SK-N-DZ (cell line): Measurements from ENCODE around the gene WASHC2A.
"Not testable (repeated sequence)": the region's sequence is repeated elsewhere in the genome, so short reads cannot be mapped to it uniquely, and the experiment has no call there.

Experiments used
- DNase-seq: peaks from one replicate; pipeline ENCODE4 v3.0.0-alpha.2; 2015; ENCODE audit warnings: low spot score

Gene WASHC2A

DNA sequence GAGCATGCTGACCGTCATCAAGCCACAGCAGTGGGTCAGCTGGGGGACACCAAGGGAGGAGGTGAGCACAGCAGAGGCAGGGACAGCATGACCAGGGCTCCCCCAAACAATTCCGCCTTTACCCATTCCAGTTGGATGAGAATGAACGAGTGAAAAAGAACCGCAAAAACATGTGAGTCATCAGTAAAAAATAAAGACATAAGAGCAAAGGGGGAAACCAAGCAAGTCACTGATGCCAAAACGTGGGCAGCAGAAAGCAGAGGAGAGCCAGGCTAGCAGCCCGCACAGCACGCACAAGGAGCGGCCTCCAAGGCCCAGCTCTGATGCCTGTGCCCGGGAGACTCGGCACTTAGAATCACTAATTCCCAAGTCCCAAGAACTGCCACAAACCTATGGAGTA, 7.8 kb upstream of the WASHC2A start:
- DNase-seq, result not testable (repeated sequence)

DNA sequence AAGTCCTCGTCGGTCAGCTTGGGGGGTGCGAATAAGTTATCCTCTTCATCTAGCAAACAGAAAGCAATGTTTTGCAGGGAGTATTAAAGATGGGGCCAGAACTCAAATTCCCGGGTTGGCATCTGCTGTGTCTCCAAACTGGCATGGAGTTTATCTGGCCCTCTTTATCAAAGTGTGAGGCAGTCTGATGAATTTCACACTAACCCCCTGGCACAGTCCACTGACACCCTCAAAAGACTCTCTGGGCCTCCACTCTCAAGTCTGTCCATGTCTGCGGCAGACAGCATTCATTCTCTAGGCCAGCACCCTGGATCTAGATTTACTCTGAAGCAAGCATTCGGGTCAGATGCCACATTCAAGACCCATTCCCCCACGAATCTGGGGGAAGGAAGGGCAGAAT, 6.2 kb upstream of the WASHC2A start:
- DNase-seq, result not testable (repeated sequence)

DNA sequence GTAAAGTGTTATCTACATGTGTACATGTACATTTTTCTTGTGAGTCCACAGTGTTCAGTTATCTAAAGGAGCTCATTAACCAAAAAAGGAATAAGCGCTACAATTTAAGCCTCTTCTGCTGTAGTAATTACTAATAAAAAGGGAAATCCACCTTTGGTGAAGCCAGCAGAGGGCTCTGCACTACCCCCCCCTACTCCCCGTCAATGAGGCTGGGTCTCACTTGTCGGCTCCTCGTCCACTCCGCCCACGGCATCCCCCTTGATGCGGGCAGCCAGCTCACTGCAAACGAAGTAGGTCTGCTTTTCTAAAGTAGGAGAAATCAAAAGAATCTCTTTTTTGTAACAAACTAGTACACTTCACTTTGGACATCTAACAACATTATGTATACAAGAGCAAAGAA, 4.7 kb upstream of the WASHC2A start:
- no peak for DNase-seq

DNA sequence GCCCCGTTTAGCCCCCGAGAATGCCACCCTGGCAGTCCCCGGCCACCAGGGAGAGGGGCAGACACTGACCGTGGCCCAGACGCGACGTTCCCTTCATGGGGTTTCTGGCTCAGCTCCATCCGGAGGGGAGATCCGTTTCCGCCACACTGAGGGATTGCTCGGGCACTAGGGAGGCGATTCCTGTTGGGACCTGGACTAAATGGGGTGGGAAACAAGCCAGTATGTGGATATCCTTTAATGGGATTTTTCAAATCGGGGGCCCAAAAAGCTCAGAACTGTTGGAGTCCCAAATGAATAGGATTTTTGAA, 552 bp downstream of the WASHC2A start:
- DNase-seq, result not testable (repeated sequence)

DNA sequence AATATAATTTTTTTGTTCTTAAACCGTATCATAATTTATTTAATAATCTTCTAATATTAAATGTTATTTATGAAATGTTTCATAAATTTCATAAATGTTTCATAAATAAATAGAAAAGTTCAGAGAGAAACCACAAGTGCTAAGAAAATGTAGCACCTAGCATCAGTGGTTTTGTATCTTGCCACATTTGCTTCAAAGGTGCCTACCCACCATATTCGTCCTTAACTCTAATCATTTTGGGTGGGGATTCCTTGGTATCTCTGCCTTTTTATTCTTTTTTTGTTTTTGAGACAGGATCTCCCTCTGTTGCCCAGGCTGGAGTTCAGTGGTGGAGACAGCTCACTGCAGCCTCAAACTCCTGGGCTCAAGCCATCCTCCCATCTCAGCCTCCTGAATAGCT, 7.4 kb downstream of the WASHC2A start:
- DNase-seq, result not testable (repeated sequence)

GRCh38 chr10:50075544-50075943, 7.8 kb downstream of the WASHC2A start:
- not testable (repeated sequence) for DNase-seq

DNA sequence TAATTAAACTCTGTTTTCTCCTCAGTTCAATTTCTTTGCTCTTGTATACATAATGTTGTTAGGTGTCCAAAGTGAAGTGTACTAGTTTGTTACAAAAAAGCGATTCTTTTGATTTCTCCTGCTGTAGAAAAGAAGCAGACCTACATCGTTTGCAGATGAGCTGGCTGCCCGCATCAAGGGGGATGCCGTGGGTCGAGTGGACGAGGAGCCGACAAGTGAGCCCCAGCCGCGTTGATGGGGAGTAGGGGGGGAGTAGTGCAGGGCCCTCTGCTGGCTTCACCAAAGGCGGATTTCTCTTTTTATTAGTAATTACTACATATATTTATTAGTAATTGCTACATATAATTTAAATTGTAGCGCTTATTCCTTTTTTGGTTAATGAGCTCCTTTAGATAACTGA, 23.6 kb downstream of the WASHC2A start:
- not testable (repeated sequence) for DNase-seq

- not testable (repeated sequence) for DNase-seq
Observed at GRCh38 chr10:50092928-50093327, 25.2 kb downstream of the WASHC2A start.

DNA sequence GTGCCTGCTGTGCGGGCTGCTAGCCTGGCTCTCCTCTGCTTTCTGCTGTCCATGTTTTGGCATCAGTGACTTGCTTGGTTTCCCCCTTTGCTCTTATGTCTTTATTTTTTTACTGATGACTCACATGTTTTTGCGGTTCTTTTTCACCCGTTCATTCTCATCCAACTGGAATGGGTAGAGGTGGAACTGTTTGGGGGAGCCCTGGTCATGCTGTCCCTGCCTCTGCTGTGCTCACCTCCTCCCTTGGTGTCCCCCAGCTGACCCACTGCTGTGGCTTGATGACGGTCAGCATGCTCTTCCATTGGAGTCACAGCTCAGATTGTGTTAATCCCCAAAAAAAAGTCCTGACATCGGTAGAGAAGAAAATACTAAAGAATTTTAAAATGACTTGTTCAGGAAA, 26.9 kb downstream of the WASHC2A start:
- not testable (repeated sequence) for DNase-seq

DNA sequence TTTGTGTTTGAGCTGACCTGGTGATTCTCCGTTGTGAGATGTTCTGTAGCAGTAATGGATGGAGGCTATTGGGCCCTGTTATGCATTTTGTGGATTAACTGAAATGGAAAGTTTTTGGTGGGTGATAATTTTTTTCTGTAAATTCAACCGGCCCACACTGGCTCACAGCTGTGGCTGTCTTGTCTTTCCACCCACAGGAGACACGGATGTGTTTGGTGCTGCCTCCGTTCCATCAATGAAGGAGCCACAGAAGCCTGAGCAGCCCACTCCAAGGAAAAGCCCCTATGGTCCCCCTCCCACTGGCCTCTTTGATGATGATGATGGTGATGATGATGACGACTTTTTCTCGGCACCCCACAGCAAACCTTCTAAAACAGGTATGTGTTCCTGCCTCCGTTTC, 27.6 kb downstream of the WASHC2A start:
- DNase-seq, result not testable (repeated sequence)

GRCh38 chr10:50096722-50097121, 29.0 kb downstream of the WASHC2A start:
- DNase-seq, result not testable (repeated sequence)

GRCh38 chr10:50098645-50099044, 30.9 kb downstream of the WASHC2A start:
- DNase-seq, result not testable (repeated sequence)

DNA sequence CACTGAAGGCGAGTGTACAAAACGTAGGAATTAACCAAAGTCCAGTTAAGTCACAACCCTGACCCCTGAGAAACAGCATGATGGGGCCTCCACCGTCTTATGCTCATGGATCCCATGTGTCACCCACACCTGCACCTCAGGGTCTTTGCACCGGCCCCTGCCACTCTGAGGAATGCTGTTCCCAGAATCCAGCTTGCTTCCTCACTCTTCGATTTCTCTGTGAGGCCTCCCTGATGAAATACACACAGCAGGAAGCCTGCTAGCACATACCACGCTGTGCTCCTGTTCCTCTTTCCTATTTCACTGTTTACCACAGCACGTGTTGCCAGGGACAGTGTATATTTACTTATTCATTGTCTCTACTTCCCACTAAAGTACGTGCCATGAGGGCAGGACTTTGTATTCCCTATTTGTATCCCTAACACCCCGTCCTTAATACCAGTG, 33.4 kb downstream of the WASHC2A start:
- DNase-seq, result not testable (repeated sequence)

DNA sequence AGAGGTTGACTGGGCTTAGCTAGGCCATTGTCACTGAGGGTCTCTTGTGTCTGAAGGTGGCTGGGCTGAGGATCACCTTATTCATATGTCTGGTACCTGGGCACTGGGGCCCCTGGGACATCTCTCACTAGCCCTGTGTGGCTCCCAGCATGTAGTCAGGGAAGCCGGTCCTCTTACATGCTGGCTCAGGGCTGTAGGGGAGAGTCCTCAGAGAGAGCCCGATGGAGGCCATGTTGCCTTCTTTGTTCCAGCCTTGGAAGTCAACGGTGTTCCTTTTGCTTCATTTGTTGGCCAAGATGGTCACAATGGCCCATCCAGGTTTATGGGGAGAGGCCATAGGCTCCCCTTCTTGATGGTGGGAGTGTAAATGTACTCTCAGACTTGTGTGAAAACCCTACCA, 34.0 kb downstream of the WASHC2A start:
- DNase-seq, result not testable (repeated sequence)

GRCh38 chr10:50102267-50102666, 34.5 kb downstream of the WASHC2A start:
- DNase-seq, result not testable (repeated sequence)

GRCh38 chr10:50108999-50109698, 41.4 kb downstream of the WASHC2A start:
- DNase-seq, result not testable (repeated sequence)

GRCh38 chr10:50112419-50113112, 44.8 kb downstream of the WASHC2A start:
- not testable (repeated sequence) for DNase-seq

DNA sequence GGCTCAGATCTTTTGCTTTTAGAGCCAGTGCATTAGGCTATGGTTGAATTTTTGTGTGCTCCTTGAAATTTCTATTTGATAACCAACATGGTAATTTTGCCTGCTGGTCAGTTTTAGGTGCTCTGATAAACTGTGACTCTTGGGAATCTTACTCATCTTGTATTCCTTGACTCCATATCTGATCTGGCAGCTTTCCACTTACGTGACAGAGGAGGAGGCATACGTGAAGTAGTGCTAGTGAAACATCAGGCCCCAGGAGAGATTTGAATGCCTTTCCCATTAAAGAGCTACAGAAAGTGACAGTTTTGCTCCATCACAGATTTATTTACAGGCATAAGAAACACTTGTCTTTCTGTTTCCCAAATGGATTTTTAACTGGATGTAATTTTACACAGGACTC, 59.0 kb downstream of the WASHC2A start:
- DNase-seq, result not testable (repeated sequence)

- DNase-seq, result not testable (repeated sequence)
Observed at GRCh38 chr10:50127770-50128292, 60.1 kb downstream of the WASHC2A start.

- not testable (repeated sequence) for DNase-seq
Observed at GRCh38 chr10:50131245-50131965, 63.7 kb downstream of the WASHC2A start.

DNA sequence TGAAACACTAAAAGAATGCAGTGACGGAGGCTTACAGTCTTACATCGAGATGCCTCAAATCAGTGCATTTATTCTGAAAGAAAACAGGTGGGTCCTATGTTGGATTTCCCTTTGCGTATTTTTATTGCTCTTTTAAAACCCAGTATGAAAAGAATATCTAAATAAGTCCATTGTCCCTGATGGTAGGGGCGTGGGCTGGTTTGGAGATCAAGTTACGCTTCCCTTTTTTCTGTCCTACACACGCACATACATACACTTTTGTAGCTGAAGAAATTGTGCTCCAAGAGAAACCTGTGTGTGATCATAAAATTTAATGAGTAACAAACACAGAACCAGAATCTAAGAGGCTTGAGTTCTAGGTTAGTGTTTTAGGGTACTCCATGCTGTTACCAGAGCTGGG, 64.6 kb downstream of the WASHC2A start:
- DNase-seq, result not testable (repeated sequence)

GRCh38 chr10:50132841-50133240, 65.1 kb downstream of the WASHC2A start:
- not testable (repeated sequence) for DNase-seq
